ENCODE results near the gene SHISA3. TPM values are rescaled to one million over a fixed set of nuclear protein-coding genes. Genes with fewer than 3 reads are reported as not detected.

Gene SHISA3
- total and polyA plus RNA-seq, 2 of the 8 experiments (the other 6 are each of a cell fraction or from before 2014, with no cell fraction given): 2.0 to 9.3 TPM

DNA sequence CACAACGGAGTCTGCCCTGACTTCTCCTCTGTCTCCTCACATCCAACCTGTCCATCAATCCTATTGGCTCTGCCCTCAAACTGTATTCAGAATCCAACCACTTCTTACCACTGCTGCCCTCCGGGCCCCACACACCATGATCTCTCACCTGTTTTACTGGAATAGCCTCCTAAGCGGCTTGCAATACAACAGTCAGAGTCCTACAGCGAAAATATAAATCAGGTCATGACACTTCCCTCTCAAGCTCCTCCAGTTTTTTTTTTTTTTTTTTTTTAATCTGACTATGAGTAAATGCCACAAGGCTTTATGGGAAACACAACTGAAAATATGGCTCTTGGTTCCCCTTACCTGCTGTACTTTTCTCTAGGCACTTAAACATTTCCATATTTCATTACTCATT, 42.8 kb downstream of the SHISA3 start:
- no peak overlapping the region for H3K56ac ChIP-seq (replicated peaks; ENCODE audit: insufficient read length, low read depth, low read length)
- no peak for DNase-seq (ENCODE audit: low read depth in 1 of 2, low spot score in 2 of 2)
- H3K79me1 ChIP-seq (ENCODE audit: low read depth, low read length): no peaks in the 10 kb centered on the region
- no peak overlapping the region for H2BK5ac ChIP-seq (ENCODE audit: low read depth, low read length)
- no peak overlapping the region for H4K8ac ChIP-seq (ENCODE audit: extremely low read depth, insufficient read depth, low read length)
- H2BK20ac ChIP-seq (ENCODE audit: low read length): no peak overlapping the region
- no peak overlapping the region for H3K23ac ChIP-seq (ENCODE audit: insufficient read length)
- H3K4me2 ChIP-seq (ENCODE audit: insufficient read depth in 1 of 2, low read depth in 2 of 2, low read length in 2 of 2): no peak overlapping the region
- no peak overlapping the region for H3K4me3 ChIP-seq (ENCODE audit: extremely low read depth in 1 of 4, insufficient read depth in 2 of 4, low read depth in 3 of 4, low read length in 4 of 4)
- no peak overlapping the region for H3K14ac ChIP-seq (ENCODE audit: insufficient read length)
- H4K5ac ChIP-seq (ENCODE audit: insufficient read length, low read depth, low read length): no peak overlapping the region
- no peak overlapping the region for H3K4ac ChIP-seq (replicated peaks; ENCODE audit: insufficient read length, low read depth, low read length)
- no peaks in the 10 kb centered on the region for H3K27me3 ChIP-seq (replicated peaks in 1 of 4; ENCODE audit: control insufficient read depth in 3 of 4, extremely low read depth in 1 of 4, insufficient read depth in 3 of 4, low read length in 3 of 4)
- ChIA-PET CTCF (ENCODE audit: partially characterized antibody) (interaction anchor here (0.9 to 1.3 kb wide), 3 partner anchors 46 to 146 kb away, joined by 3 read pairs; no protein-coding TSS in a partner anchor), POLR2A (ENCODE audit: partially characterized antibody) (interaction anchor here (0.9 kb wide), 1 partner anchor 39 kb away, joined by 4 read pairs; no protein-coding TSS in a partner anchor)
- H3K27ac ChIP-seq (ENCODE audit: low read depth, low read length): no peak overlapping the region
- H2BK120ac ChIP-seq (replicated peaks; ENCODE audit: low read depth, low read length): no peak overlapping the region
- H3K18ac ChIP-seq (ENCODE audit: extremely low read depth, low read length): no peak overlapping the region
- no peak overlapping the region for H3K9ac ChIP-seq (replicated peaks in 1 of 4; ENCODE audit: extremely low read depth in 1 of 4, low read depth in 3 of 4, low read length in 3 of 4)
- H3K79me2 ChIP-seq (ENCODE audit: control insufficient read depth in 1 of 2, insufficient read depth in 2 of 2, low read length in 2 of 2): no peaks in the 10 kb centered on the region
- 93% methylated on average over 4 of the region's 4 CpGs; no CpG with 5 or more reads in 1 of the 2 experiments for WGBS, 2 experiments (ENCODE audit: extremely low coverage in 1 of 2, insufficient coverage in 1 of 2, insufficient read length in 1 of 2, insufficient replicate concordance in 2 of 2, low coverage in 1 of 2, low lambda C conversion rate in 2 of 2, missing lambda C conversion rate in 1 of 2)
- 0 out of 7 replicates have a peak, but pooled peaks cover 0 to 2% (median 0%) of the 10 kb centered on the region in 4 experiments for H3K4me1 ChIP-seq (replicated peaks in 1 of 4; ENCODE audit: control insufficient read depth in 3 of 4, insufficient read depth in 4 of 4, low read length in 3 of 4)
- H3K23me2 ChIP-seq (ENCODE audit: low read depth, low read length): no peaks in the 10 kb centered on the region
- H4K20me1 ChIP-seq (replicated peaks in 1 of 2; ENCODE audit: control insufficient read depth in 1 of 2, insufficient read depth in 2 of 2, low read length in 2 of 2): no peaks in the 10 kb centered on the region
- no peaks in the 10 kb centered on the region for H3K36me3 ChIP-seq (ENCODE audit: control insufficient read depth in 2 of 4, insufficient read depth in 4 of 4, low read length in 3 of 4)
- H2AFZ ChIP-seq (ENCODE audit: low read length): no peak overlapping the region
- H4K91ac ChIP-seq (replicated peaks; ENCODE audit: insufficient read length, low read length): no peak overlapping the region
- H2BK12ac ChIP-seq (ENCODE audit: low read depth, low read length): no peak overlapping the region
- no peak for FAIRE-seq
- H2BK15ac ChIP-seq (ENCODE audit: low read length): no peak overlapping the region
- H3K9me3 ChIP-seq (ENCODE audit: insufficient read depth in 2 of 2, low read depth in 1 of 2, low read length in 1 of 2): no peaks in the 10 kb centered on the region
- H2AK5ac ChIP-seq (ENCODE audit: low read depth, low read length): no peak overlapping the region
- TF ChIP-seq ZNF274 (IDR thresholded peaks at IDR 0.05; ENCODE audit: borderline replicate concordance, extremely low read depth, low read length): no peak
- no peak for TF ChIP-seq SAP30 (IDR thresholded peaks at IDR 0.05; ENCODE audit: insufficient read depth, insufficient replicate concordance, low read length)
- no peak for TF ChIP-seq TAF7 (optimal IDR thresholded peaks at IDR 0.05; ENCODE audit: borderline replicate concordance, low read depth, low read length)
- TF ChIP-seq KDM1A (IDR thresholded peaks at IDR 0.05; ENCODE audit: borderline replicate concordance, low read length): no peak
- no peak for TF ChIP-seq GABPA (IDR thresholded peaks at IDR 0.05; ENCODE audit: borderline replicate concordance, insufficient read depth, low read length)
- no peak for TF ChIP-seq CBX8 (IDR thresholded peaks at IDR 0.05; ENCODE audit: borderline replicate concordance, low read depth, low read length)
- no peak for TF ChIP-seq CBX5 (IDR thresholded peaks at IDR 0.05; ENCODE audit: low read depth, low read length)
- no peak for TF ChIP-seq BRCA1 (IDR thresholded peaks at IDR 0.05; ENCODE audit: low read depth, low read length)
- no peak for TF ChIP-seq KDM4A (IDR thresholded peaks at IDR 0.05; ENCODE audit: low read depth, low read length, severe bottlenecking)
- no peak for TF ChIP-seq YY1 (IDR thresholded peaks at IDR 0.05; ENCODE audit: low read depth, low read length)
- no peak for TF ChIP-seq CTBP2 (IDR thresholded peaks at IDR 0.05; ENCODE audit: borderline replicate concordance, insufficient read depth, insufficient read length, low read length)
- TF ChIP-seq MAFK (IDR thresholded peaks at IDR 0.05; ENCODE audit: low read depth, low read length): no peak
